ENCODE data around the gene OVCA2.
A peak's percentile ranks its signal among the peaks of the same experiment; 100 is the strongest.

The OVCA2 gene

DNA sequence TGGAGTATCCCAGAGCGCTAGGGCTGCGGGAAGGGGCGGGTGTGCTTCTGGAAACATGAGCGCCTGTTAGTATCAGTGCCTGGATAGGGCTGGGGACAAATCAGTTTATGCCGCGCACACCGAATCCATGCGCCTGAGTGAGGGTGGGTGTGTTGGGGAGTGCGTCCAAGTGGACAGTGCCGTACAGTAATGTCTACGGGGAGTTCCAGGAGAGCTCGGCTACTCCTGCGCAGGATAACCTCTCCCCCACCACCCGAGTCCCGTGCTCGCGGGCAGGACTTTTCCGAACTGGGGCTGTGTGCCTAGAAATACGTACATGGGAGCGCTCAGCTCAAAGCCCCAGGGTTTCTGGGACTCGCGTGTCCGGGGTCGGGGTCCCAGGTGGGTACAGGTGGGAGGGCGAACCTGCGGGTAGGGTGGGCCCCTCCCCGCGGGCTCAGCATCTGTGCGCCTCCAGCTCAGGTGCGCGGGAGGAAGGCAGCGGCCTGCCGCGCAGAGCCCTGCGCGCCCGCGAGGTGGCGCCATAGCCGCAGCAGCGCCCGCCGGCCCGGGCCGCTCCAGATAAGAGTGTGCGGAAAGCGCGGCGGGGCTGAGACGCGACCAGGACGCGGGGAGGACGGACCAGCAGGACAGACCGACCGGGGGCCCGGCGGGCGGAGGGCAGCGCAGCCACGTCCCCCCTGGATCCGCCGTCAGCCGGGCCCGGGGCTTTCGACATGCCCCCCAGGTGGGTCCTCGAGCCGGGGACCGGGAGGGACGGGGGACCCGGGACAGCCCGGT is 12.9 kb downstream of the OVCA2 start, which contains the start of gene HIC1:
Gene HIC1, plus strand, starts transcription at position 592 of the 780 bp plus-strand sequence. CDS start 1,588 bp downstream, outside the sequence.
- peak; percentile 71 for DNase-seq

GRCh38 chr17:2055292-2056205 is 13.7 kb downstream of the OVCA2 start:
- no peak for DNase-seq

- peak; percentile 44 for DNase-seq
Measured at GRCh38 chr17:2056206-2057174, 14.7 kb downstream of the OVCA2 start.

DNA sequence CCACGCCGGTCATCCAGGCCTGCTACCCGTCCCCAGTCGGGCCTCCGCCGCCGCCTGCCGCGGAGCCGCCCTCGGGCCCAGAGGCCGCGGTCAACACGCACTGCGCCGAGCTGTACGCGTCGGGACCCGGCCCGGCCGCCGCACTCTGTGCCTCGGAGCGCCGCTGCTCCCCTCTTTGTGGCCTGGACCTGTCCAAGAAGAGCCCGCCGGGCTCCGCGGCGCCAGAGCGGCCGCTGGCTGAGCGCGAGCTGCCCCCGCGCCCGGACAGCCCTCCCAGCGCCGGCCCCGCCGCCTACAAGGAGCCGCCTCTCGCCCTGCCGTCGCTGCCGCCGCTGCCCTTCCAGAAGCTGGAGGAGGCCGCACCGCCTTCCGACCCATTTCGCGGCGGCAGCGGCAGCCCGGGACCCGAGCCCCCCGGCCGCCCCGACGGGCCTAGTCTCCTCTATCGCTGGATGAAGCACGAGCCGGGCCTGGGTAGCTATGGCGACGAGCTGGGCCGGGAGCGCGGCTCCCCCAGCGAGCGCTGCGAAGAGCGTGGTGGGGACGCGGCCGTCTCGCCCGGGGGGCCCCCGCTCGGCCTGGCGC is 15.4 kb downstream of the OVCA2 start:
- DNase-seq = no peak

- DNase-seq = no peak
Measured at GRCh38 chr17:2057760-2058585, 16.2 kb downstream of the OVCA2 start.

- peak; percentile 62 for DNase-seq
Measured at GRCh38 chr17:2058586-2059546, 17.0 kb downstream of the OVCA2 start.

GRCh38 chr17:2059547-2060384 is 17.9 kb downstream of the OVCA2 start:
- DNase-seq = no peak

- DNase-seq = no peak
Measured at GRCh38 chr17:2060385-2060658, 18.5 kb downstream of the OVCA2 start.

- DNase-seq = no peak
Measured at GRCh38 chr17:2060681-2061440, 19.0 kb downstream of the OVCA2 start.

GRCh38 chr17:2061441-2061958 is 19.7 kb downstream of the OVCA2 start:
- DNase-seq = no peak

DNA sequence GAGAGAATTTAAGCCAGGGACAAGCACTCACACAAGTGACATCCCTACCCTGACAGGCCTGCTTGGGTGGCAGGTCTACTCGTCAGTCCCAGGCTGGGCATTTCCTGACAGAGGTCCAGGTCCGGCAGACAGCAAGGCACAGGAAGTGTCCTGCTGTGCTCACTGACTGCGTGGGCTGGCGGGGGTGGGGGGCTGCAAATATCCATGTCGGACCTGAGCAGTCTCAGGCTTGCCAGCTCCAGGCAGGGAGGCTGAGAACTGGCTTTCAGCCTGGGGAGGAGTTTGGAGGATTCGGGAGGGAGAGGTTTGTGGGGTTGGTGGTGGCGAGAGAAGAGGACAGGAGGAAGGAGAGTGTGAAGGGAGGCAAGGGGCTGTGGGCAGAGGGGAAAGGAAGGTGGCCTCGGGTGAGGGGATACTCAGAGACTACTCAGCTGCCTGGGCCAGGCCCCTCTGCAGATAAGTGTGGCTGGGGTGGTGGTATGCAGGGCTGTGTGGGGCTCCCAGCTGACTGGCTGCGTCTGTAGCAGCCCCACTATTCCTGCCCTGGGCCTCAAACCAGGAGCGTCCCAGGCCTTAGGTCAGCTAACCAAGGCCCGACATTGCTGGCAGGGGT is 20.9 kb downstream of the OVCA2 start:
- no peak for DNase-seq

DNA sequence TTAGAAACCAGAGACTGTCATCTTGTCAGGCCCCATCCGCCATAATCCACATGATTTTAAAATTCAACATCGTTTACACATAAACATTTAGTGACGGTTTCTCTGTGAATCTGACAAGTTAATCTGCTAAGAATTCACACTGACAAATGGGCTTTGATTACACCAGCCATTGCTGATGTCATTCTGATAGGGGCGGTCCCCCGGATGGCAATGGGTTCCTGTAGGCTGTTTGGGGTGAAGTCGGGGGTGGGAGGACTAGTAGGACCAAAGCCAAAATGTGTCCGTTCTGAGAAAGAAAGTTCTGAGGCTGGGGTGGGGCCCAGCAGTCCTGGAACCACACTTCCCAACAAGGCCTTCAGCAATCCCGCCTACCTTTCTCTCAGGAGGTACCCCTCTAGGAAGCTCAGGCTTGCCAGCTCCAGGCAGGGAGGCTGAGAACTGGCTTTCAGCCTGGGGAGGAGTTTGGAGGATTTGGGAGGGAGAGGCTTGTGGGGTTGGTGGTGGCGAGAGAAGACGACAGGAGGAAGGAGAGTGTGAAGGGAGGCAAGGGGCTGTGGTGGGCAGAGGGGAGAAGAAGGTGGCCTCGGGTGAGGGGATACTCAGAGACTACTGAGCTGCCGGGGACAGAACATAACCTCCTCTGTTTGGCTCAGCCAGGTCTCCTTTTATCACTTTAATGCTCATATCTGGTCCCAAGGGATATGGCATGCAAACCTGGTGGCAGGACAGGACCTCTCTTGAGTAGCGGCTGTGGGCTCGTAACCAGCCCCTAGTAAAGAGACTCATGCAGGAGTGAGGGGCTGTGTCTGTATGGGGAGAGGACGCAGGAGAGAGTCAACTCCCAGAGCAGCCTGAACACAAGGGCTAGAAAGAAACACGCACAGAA is 21.7 kb downstream of the OVCA2 start:
- no peak for DNase-seq

DNA sequence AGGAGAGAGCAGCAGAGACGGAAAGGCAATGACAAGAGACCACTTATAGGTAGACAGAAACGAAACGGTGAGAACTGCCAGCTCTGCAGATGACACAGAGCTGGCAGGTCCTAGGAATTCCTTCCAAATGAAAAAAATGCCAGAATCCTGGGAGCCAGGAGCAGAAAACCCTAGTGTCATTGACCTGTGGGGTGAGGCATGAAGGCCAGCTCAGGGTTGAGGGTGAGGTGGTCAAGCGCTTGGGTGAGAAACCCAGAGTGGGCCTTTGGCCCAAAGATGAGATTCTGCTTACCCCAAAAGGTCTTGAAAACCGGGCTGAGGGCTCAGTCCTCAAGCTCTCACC is 22.3 kb downstream of the OVCA2 start:
- DNase-seq = no peak

GRCh38 chr17:2064520-2064971 is 22.7 kb downstream of the OVCA2 start:
- DNase-seq = no peak

DNA sequence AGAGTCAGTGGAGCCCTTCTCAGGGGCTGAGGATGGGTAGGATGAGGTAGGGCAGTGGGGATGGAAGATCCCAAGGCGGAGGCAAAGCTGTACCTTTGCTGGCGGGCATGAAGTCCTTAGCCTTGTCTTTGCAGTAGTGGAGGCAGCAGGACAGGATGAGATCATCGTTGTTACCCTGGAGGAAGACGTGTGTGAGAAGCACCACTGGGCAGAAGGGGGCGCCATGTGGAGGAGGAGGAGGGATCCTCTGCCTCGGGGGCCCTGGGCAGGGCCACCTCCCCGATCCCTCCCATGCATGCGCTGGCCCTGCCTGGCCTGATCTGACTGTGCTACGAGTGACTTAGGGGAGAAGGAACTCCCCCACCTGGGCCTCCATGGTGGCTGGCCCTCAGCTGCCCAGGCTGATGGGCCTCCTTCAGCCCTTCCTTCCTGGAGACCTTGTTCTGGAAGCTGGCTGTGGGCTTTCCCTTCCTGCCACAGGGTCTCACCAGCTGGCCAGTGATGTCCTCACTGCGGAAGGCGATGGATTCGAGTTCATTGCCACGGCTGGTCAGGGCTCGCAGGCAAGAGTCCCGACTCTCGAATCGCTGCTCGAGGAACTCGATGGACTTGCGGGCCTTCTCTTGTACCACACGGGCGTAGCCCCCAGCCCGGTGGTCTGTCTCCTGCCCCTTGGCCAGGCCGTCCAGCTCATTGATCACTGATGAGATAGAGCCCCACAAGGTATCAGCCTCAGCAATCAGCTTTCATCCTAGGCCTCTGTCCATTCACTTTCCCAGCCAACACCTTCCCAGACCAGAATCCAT is 23.4 kb downstream of the OVCA2 start:
- DNase-seq = no peak

DNA sequence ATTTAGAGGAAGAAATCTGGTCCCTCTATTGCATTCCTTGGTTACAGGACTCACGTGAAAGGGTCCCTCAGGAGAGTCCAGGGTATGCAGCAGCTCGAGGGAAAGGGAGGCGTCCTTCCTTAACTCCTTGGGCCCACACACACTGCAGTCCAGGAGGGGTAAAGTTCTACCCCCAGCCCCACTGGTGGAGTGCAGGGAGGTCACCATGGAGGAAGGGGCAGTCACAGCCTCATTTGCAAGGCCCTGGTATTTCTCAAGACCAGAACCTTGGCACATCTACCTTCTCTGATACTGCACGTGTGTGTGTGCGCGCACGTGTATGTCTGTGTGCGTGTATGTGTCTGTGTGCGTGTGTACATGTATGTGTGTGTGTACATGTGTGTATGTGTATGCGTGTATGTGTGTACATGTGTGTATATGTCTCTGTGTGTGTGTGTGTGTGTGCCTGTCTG is 24.2 kb downstream of the OVCA2 start:
- no peak for DNase-seq

Measured in activated gamma-delta T cell treated with Interleukin-2 at 50 U/mL for 16 hours (primary cell).